H9 (cell line): Measurements from ENCODE around the gene POLR3H. TPM values are rescaled to one million over a fixed set of nuclear protein-coding genes. Genes with fewer than 3 reads are reported as not detected.

Source experiments
- DNase-seq: peaks from one replicate; pipeline ENCODE4 v3.0.0-alpha.2; 2017
- H2AFZ ChIP-seq: one replicate; pipeline ENCODE4 v1.6.1; 2013; ENCODE audit warnings: mild to moderate bottlenecking, low read length, control low read depth, moderate library complexity
- H2AK5ac ChIP-seq: 2 replicates; pipeline ENCODE4 v1.6.1; 2013; ENCODE audit warnings: low read length, control low read depth, mixed read lengths; ENCODE audit not compliant: insufficient read length
- H2BK120ac ChIP-seq: one replicate; pipeline ENCODE4 v1.6.1; 2013; ENCODE audit warnings: low read depth, mild to moderate bottlenecking, low read length, control low read depth, inconsistent platforms; ENCODE audit not compliant: poor library complexity, severe bottlenecking
- H2BK12ac ChIP-seq: 2 replicates; pipeline ENCODE4 v1.6.1; 2013; ENCODE audit warnings: low read length, control low read depth, mixed read lengths, low read depth; ENCODE audit not compliant: insufficient read length
- H2BK15ac ChIP-seq: 2 replicates; pipeline ENCODE4 v1.6.1; 2013; ENCODE audit warnings: low read depth, low read length, control low read depth
- H2BK20ac ChIP-seq: one replicate; pipeline ENCODE4 v1.6.1; 2013; ENCODE audit warnings: low read depth, mild to moderate bottlenecking, low read length, control low read depth, inconsistent platforms; ENCODE audit not compliant: poor library complexity, severe bottlenecking
- H2BK5ac ChIP-seq: 2 replicates; pipeline ENCODE4 v1.6.1; 2013; ENCODE audit warnings: low read length, control low read depth, mixed read lengths; ENCODE audit not compliant: insufficient read length
- H3K14ac ChIP-seq: 2 replicates; pipeline ENCODE4 v1.6.1; 2013; ENCODE audit warnings: low read length, control low read depth; ENCODE audit not compliant: insufficient read depth
- H3K18ac ChIP-seq: 2 replicates; pipeline ENCODE4 v1.6.1; 2013; ENCODE audit warnings: low read depth, mild to moderate bottlenecking, mixed read lengths, low read length, control low read depth; ENCODE audit not compliant: insufficient read length
- H3K23ac ChIP-seq: 2 replicates; pipeline ENCODE4 v1.6.1; 2013; ENCODE audit warnings: low read length, control low read depth, mixed read lengths, low read depth; ENCODE audit not compliant: insufficient read length
- H3K23me2 ChIP-seq: 2 replicates; pipeline ENCODE4 v1.6.1; 2013; ENCODE audit warnings: low read depth, mild to moderate bottlenecking, mixed read lengths, low read length, control low read depth; ENCODE audit not compliant: insufficient read length, poor library complexity, severe bottlenecking
- H3K27ac ChIP-seq: 2 replicates; pipeline ENCODE4 v1.5.1; 2013; ENCODE audit warnings: low read length, control low read depth, mixed read lengths, low read depth; ENCODE audit not compliant: insufficient read length
- H3K27me3 ChIP-seq: 2 replicates; pipeline ENCODE4 v1.6.1; 2013; ENCODE audit warnings: low read length, control low read depth, inconsistent platforms; ENCODE audit not compliant: insufficient read depth
- H3K4ac ChIP-seq: 2 replicates; pipeline ENCODE4 v1.6.1; 2013; ENCODE audit warnings: low read depth, mild to moderate bottlenecking, control low read depth, inconsistent platforms, low read length, moderate library complexity
- H3K4me1 ChIP-seq: 2 replicates; pipeline ENCODE4 v1.6.1; 2013; ENCODE audit warnings: low read length, control low read depth, inconsistent platforms; ENCODE audit not compliant: insufficient read depth
- H3K4me2 ChIP-seq: 2 replicates; pipeline ENCODE4 v1.6.1; 2013; ENCODE audit warnings: low read length, control low read depth, mixed read lengths; ENCODE audit not compliant: insufficient read length, insufficient read depth
- H3K56ac ChIP-seq: 2 replicates; pipeline ENCODE4 v1.6.1; 2013; ENCODE audit warnings: low read depth, mild to moderate bottlenecking, mixed read lengths, low read length, control low read depth; ENCODE audit not compliant: insufficient read length
- H3K79me1 ChIP-seq: 2 replicates; pipeline ENCODE4 v1.6.1; 2013; ENCODE audit warnings: low read depth, mild to moderate bottlenecking, moderate library complexity, low read length, control low read depth, inconsistent platforms; ENCODE audit not compliant: insufficient read depth, poor library complexity, severe bottlenecking
- H3K79me2 ChIP-seq: 2 replicates; pipeline ENCODE4 v1.6.1; 2013; ENCODE audit warnings: low read length, control low read depth, inconsistent platforms; ENCODE audit not compliant: insufficient read depth
- H3K9ac ChIP-seq: 2 replicates; pipeline ENCODE4 v1.6.1; 2013; ENCODE audit warnings: low read length, control low read depth, mixed read lengths; ENCODE audit not compliant: insufficient read length; ENCODE audit errors: extremely low read depth
- H3K9me3 ChIP-seq: one replicate; pipeline ENCODE4 v1.6.1; 2013; ENCODE audit warnings: low read depth, low read length, inconsistent platforms; ENCODE audit not compliant: control insufficient read depth
- H3T11ph ChIP-seq: one replicate; pipeline ENCODE4 v1.6.1; 2013; ENCODE audit warnings: mild to moderate bottlenecking, low read length, control low read depth, inconsistent platforms
- H4K20me1 ChIP-seq: one replicate; pipeline ENCODE4 v1.6.1; 2013; ENCODE audit not compliant: control insufficient read depth, insufficient read length, insufficient read depth
- H4K5ac ChIP-seq: 2 replicates; pipeline ENCODE4 v1.6.1; 2013; ENCODE audit warnings: low read depth, mild to moderate bottlenecking, mixed read lengths, low read length, control low read depth; ENCODE audit not compliant: insufficient read length
- H4K8ac ChIP-seq: replicated peaks from 2 replicates; pipeline ENCODE4 v1.6.1; 2013; ENCODE audit warnings: low read length, control low read depth, mixed read lengths, low read depth; ENCODE audit not compliant: insufficient read length
- H4K91ac ChIP-seq: 2 replicates; pipeline ENCODE4 v1.6.1; 2013; ENCODE audit warnings: low read depth, mild to moderate bottlenecking, moderate library complexity, mixed read lengths, low read length, control low read depth; ENCODE audit not compliant: insufficient read length
- H3K27ac Mint-ChIP-seq, 3 experiments: 2 replicates in 2 of 3; 3 replicates in 1 of 3; pipeline ENCODE4 v1.8.0; 2020 to 2021; ENCODE audit warnings: mixed read lengths in 3 of 3, mild to moderate bottlenecking in 1 of 3, moderate library complexity in 1 of 3
- H3K27me3 Mint-ChIP-seq: 2 replicates; pipeline ENCODE4 v1.8.0; 2021; ENCODE audit warnings: low read depth, mild to moderate bottlenecking, moderate library complexity, mixed read lengths
- H3K36me3 Mint-ChIP-seq, 3 experiments: 2 replicates in 2 of 3; 3 replicates in 1 of 3; pipeline ENCODE4 v1.8.0; 2020 to 2021; ENCODE audit warnings: low read depth in 3 of 3, mixed read lengths in 3 of 3; ENCODE audit not compliant: insufficient read depth in 1 of 3
- H3K4me1 Mint-ChIP-seq, 2 experiments: 2 replicates each; pipeline ENCODE4 v1.8.0; 2020; ENCODE audit warnings: mixed read lengths in 2 of 2
- H3K4me3 Mint-ChIP-seq, 2 experiments: 2 replicates in 1 of 2; 3 replicates in 1 of 2; pipeline ENCODE4 v1.8.0; 2020 to 2021; ENCODE audit warnings: mild to moderate bottlenecking in 2 of 2, mixed read lengths in 2 of 2, moderate library complexity in 1 of 2
- H3K9me3 Mint-ChIP-seq, 2 experiments: 2 replicates in 1 of 2; 3 replicates in 1 of 2; pipeline ENCODE4 v1.8.0; 2020; ENCODE audit warnings: mild to moderate bottlenecking in 2 of 2, mixed read lengths in 2 of 2, moderate library complexity in 1 of 2
- WGBS: extraction: QIAGEN DNeasy Blood & Tissue Kit; methylation state at CpG from one replicate; pipeline ENCODE4 v1.1.7; 2013; ENCODE audit warnings: missing lambda C conversion rate, low lambda C conversion rate, mixed read lengths; ENCODE audit not compliant: insufficient read length; ENCODE audit errors: extremely low coverage; 5-methylcytosine and 5-hydroxymethylcytosine counted together
- total RNA-seq: library from RNA; stranded (reverse); gene quantifications from 2 replicates; pipeline ENCODE4 v1.2.1, GENCODE V29; 2021
- TF ChIP-seq, protein P1 (sequence below): fragments of 200-600 bp; sonication (generic); conservative IDR thresholded peaks from 3 replicates; pipeline ENCODE4 v1.8.0; 2021; ENCODE audit warnings: antibody characterized with exemption, mild to moderate bottlenecking

Gene POLR3H
- total RNA-seq, 1 experiment from 2014 or later = 68.2 TPM

DNA sequence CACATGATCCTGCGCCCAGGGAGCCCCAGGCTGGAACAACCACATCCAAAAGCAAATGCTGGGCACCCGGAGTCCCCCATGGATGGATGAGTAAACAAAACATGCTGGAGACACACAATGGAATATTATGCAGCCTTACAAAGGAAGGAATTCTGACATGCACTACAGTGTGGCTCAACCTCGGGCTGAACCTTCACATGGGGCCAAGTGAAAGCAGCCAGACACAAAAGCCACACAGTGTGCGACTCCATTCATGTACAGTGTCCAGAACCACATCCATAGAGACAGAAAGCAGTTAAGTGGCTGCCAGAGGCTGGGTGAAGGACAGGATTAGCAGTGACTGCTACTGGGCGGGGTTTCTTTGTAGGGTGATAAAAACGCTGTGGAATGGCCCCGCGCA, 10.1 kb downstream of the POLR3H start:
- Histone ChIP-seq H3K79me1 (no peaks in the 10 kb centered on the region), H4K5ac (no peak overlapping the region), H3K9me3 (no peaks in the 10 kb centered on the region), H3K23me2 (no peaks in the 10 kb centered on the region), H3K4me1 (no peaks in the 10 kb centered on the region), H2AK5ac (no peak overlapping the region), H2BK120ac (no peak overlapping the region), H2BK5ac (no peak overlapping the region), H2BK15ac (no peak overlapping the region), H3K9ac (no peak overlapping the region), H3T11ph (no peak overlapping the region), H3K4me2 (no peak overlapping the region), H2AFZ (no peak overlapping the region), H4K20me1 (no peaks in the 10 kb centered on the region), H3K79me2 (peaks cover 1% of the 10 kb centered on the region; the same call in 1 of the 2 replicates), H2BK12ac (no peak overlapping the region), H3K23ac (no peak overlapping the region), H4K91ac (no peak overlapping the region), H3K56ac (no peak overlapping the region), H3K14ac (no peak overlapping the region), H3K4ac (no peak overlapping the region), H2BK20ac (no peak overlapping the region), H3K18ac (no peak overlapping the region), H3K27ac (no peak overlapping the region), H3K27me3 (no peaks in the 10 kb centered on the region), H4K8ac (no peak overlapping the region)
- H3K9me3 Mint-ChIP-seq = no peaks in the 10 kb centered on the region
- H3K27me3 Mint-ChIP-seq = no peaks in the 10 kb centered on the region
- no peak for DNase-seq
- H3K4me1 Mint-ChIP-seq = peaks cover 8 to 14% of the 10 kb centered on the region in 2 experiments
- H3K4me3 Mint-ChIP-seq = no peak overlapping the region
- TF ChIP-seq, protein P1, sequence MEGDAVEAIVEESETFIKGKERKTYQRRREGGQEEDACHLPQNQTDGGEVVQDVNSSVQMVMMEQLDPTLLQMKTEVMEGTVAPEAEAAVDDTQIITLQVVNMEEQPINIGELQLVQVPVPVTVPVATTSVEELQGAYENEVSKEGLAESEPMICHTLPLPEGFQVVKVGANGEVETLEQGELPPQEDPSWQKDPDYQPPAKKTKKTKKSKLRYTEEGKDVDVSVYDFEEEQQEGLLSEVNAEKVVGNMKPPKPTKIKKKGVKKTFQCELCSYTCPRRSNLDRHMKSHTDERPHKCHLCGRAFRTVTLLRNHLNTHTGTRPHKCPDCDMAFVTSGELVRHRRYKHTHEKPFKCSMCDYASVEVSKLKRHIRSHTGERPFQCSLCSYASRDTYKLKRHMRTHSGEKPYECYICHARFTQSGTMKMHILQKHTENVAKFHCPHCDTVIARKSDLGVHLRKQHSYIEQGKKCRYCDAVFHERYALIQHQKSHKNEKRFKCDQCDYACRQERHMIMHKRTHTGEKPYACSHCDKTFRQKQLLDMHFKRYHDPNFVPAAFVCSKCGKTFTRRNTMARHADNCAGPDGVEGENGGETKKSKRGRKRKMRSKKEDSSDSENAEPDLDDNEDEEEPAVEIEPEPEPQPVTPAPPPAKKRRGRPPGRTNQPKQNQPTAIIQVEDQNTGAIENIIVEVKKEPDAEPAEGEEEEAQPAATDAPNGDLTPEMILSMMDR = no peak
- WGBS = no CpG with 5 or more reads among the region's 8 CpGs
- H3K36me3 Mint-ChIP-seq = peaks cover 9 to 69% (median 31%) of the 10 kb centered on the region in 3 experiments; a peak in 6 of 7 replicates
- H3K27ac Mint-ChIP-seq = no peak overlapping the region
